ENCODE results near the gene PHACTR1.

Gene PHACTR1

GRCh38 chr6:12848964-12849808 lies 132.6 kb downstream of the PHACTR1 start:
- DNase-seq (ENCODE audit: low read depth in 3 of 3), result no peak

DNA sequence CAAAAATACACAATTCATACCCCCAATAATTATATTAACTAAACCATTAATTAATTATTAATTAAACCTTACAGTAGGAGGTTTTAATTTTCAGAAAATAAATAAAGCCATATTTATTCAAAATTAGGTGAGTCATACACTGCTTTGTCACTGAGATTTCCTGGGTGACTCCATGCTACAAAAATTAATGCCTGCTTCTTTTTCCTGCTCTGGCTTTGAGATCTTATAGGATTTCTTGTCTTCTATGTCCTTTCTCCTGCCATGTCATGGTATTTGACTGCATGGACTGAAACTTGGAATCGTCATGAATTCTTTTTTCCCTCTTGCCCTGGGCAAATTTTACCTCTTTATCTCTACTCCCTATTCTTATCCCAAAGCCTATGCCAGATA lies 133.2 kb downstream of the PHACTR1 start:
- no peak for DNase-seq (ENCODE audit: low read depth in 3 of 3)

DNA sequence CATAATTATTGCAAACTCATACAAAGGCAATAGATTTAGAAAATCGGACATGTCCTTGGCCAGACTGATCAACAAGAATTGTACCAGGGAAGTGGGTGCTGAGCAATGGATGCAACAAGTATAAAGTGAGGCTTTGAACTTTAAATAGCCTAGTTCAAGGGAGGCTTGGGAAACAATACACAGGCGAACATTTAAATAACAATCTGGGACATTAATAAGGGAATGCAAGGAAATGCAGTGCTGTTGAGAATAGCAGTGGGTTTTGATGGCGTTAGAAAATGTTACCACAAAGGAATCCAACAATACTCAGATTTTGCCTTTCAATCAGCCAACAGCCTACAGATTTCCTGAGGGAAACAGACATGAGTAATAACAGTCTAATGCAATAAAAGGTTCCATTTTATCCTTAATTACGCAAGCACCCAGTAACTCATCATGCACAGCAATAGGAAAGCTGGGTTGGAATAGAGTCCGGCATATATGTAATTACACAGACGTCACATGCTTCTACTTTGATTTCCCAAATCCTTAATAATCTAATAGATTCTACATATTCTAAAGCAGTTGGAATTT lies 134.6 kb downstream of the PHACTR1 start:
- no peak for DNase-seq (ENCODE audit: low read depth in 3 of 3)

- no peak for DNase-seq (ENCODE audit: low read depth in 3 of 3)
Observed at GRCh38 chr6:12861603-12862002, 145.0 kb downstream of the PHACTR1 start.

DNA sequence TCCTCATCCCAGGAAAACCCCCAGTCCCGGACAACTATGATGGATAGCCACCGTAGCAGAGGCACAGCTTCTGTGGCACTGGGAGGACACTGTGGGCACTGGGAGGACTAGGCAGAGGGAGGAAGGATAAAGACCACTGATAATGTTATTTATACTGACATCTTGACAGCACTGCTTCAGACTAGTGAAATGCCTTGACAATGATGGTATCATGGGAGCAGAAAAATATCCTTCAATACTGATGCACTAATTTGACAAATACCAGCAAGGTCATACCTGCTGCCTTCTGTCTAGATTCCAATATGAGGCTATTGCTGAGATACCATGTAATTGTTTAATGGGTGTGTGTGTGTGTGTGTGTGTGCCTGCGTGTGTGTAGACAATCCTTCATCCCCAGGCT lies 148.6 kb downstream of the PHACTR1 start:
- DNase-seq (ENCODE audit: low read depth in 3 of 3), result no peak

DNA sequence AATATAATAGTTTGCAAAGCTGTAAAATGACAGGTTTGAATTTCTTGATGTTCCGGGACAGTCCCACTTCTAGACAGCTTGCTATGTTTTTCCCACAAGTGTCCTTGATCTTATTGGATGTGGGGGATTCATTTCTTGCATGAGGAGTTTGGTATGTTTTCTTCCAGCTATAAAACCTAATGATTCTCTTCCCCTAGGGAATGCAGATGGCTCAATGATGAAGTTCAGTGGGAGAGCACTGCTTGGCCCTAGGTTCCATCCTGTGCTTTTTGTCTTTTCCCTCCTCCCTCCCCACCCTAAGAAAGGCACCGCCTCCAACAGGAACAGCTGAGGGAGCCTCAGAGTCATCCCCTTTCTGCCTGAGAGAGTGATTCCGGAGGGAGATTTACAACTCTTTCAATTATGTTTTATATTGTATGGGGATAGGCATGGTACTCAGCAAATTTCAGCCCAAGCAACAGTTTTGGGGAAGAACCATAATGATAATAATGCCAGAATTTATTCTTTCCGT lies 149.2 kb downstream of the PHACTR1 start:
- DNase-seq (ENCODE audit: low read depth in 3 of 3), result no peak

DNA sequence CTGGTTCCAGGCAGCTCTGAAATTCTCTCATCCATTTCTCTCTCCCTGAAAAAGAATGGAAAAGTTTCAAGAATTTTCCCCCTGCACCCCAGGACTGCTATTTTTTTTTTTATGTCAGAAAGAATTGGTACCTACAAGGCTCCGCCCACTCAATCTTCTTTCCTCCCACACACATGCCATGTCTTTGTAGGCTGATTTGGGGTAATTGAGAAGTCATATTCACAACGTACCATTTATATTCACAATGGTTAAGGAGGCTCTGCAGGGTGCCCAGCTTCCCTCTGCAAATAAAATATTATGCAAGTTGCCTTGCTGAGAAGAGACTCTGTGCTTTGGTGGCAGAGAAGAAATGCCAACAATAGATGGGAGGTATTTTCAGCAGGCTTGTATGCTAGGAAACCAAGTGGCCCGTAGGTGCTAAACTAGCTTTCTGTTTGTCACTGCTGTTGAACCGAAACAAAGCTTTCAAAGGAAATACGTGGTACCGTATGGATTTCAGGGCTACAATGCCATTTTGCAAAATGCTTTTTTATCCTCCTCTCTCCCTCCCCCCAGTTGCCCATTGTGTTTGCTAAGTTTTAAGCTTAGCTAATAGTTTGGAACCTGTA lies 150.0 kb downstream of the PHACTR1 start:
- DNase-seq (ENCODE audit: low read depth in 3 of 3), result no peak

DNA sequence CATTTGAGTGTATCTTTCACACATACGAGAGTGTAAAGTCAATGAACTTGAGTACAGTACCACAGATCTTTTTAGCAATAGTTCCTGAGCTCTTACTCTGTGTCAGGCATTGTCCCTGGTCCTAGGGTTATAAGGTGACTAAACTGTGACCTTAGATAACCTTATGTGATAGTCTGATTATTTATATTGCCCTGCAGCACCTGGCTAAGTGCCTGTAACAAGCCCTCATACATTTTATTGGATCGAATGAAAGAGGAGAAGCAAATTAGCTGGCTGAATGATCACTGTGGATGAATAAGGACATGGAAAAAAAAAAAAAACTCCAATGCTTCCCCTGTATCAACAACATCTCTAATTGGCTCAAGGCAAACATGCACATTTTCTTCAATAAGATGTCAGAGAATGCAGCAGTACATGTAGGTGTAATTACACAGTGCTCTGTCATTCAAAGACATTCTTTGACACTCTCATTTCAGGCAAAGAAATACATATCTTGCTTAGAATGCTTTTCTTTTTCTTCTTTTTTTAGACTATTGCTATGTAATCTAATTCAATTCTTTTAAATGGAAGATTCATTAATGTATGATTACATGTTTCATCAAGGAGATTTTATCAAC lies 153.4 kb downstream of the PHACTR1 start:
- DNase-seq (ENCODE audit: low read depth in 3 of 3), result no peak

GRCh38 chr6:12873691-12874090 lies 157.1 kb downstream of the PHACTR1 start:
- no peak for DNase-seq (ENCODE audit: low read depth in 3 of 3)

- DNase-seq (ENCODE audit: low read depth in 3 of 3), result no peak
Observed at GRCh38 chr6:12875051-12875450, 158.5 kb downstream of the PHACTR1 start.

- no peak for DNase-seq (ENCODE audit: low read depth in 3 of 3)
Observed at GRCh38 chr6:12878741-12879140, 162.2 kb downstream of the PHACTR1 start.

DNA sequence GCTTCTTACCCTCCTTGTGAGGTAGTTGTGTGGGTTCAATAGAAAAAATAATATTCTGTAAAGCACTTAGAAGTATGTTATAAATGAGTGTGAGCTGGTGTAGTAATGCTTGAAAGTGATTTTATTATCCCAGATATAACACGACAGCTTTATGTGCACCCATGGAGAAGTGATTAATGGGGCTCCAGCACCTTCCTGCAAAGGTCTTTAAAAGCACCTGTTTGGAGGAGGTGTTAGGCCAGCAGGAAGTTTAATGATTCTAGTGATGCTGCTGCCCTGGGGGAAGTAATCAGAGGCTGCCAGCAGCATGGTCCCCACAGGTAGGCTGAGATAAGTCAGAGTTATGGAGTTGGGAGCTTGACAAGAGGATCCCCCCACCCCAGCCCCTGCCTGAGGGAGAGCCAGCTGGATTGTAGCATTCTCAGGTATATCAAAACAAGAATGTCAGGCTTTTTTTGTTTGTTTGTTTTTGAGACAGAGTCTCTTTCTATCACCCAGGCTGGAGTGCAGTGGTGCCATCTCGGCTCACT lies 166.3 kb downstream of the PHACTR1 start:
- no peak for DNase-seq (ENCODE audit: low read depth in 3 of 3)

GRCh38 chr6:12884983-12885382 lies 168.4 kb downstream of the PHACTR1 start:
- no peak for DNase-seq (ENCODE audit: low read depth in 3 of 3)

DNA sequence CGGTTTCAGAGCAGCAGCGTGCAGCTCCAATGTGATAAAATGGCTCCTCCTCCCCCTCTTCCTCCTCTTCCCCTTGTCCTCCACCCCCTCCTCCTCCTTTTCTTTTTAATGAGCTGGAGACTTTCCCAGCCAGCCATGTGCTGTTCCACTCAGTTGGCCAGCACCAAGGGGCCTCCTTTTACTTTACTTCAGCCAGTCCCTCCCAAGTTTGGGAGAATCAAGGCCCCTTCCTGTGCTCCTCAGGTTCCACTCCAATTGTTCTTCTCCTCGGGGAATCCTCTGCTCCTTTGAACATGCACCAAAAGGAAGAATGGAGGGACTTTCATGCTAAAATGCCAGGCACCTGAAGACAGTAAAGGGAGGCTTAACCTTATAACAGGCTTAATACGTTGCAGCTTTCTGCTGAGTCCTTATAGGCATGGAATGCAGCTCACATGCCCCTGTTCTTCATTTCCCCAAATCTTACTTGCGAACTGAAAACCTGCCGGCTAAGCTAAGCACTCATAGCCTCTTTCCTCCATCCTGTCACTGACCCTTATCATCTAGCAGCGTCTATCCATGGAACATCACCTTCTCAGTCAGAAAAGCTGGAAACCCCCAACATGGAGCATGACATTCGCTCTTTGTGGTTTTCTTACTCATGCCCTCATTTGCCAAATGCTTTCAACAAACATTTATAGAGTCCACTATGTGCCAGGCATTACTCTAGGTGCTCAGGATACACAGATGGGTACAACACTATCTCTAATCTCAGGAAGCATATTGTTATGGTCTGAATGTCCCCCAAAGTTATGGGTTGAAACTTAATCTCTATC lies 170.6 kb downstream of the PHACTR1 start:
- no peak for DNase-seq (ENCODE audit: low read depth in 3 of 3)

- no peak for DNase-seq (ENCODE audit: low read depth in 3 of 3)
Observed at GRCh38 chr6:12890171-12890790, 173.7 kb downstream of the PHACTR1 start.

- no peak for DNase-seq (ENCODE audit: low read depth in 3 of 3)
Observed at GRCh38 chr6:12891595-12891994, 175.0 kb downstream of the PHACTR1 start.

- no peak for DNase-seq (ENCODE audit: low read depth in 3 of 3)
Observed at GRCh38 chr6:12892151-12892550, 175.6 kb downstream of the PHACTR1 start.

- DNase-seq (ENCODE audit: low read depth in 3 of 3), result no peak
Observed at GRCh38 chr6:12893036-12893435, 176.5 kb downstream of the PHACTR1 start.

GRCh38 chr6:12895721-12896120 lies 179.2 kb downstream of the PHACTR1 start:
- DNase-seq (ENCODE audit: low read depth in 3 of 3), result no peak

GRCh38 chr6:12896208-12896733 lies 179.7 kb downstream of the PHACTR1 start:
- DNase-seq (ENCODE audit: low read depth in 3 of 3), result no peak

GRCh38 chr6:12898603-12899002 lies 182.0 kb downstream of the PHACTR1 start:
- DNase-seq (ENCODE audit: low read depth in 3 of 3), result no peak

Measured in stimulated activated CD4-positive, alpha-beta T cell treated with anti-CD3 and anti-CD28 coated beads, TNF-alpha, amount 100 ng/mL, for 4 hours (primary cell).